ENCODE measurements around the gene PEDS1. TPM values are rescaled to one million over a fixed set of nuclear protein-coding genes. Genes with fewer than 3 reads are reported as not detected.

PEDS1 gene
- total and polyA plus RNA-seq, 2 of the 13 experiments (the other 11 are each of a cell fraction or from before 2014, with no cell fraction given), result 30.5 to 93.9 TPM

DNA sequence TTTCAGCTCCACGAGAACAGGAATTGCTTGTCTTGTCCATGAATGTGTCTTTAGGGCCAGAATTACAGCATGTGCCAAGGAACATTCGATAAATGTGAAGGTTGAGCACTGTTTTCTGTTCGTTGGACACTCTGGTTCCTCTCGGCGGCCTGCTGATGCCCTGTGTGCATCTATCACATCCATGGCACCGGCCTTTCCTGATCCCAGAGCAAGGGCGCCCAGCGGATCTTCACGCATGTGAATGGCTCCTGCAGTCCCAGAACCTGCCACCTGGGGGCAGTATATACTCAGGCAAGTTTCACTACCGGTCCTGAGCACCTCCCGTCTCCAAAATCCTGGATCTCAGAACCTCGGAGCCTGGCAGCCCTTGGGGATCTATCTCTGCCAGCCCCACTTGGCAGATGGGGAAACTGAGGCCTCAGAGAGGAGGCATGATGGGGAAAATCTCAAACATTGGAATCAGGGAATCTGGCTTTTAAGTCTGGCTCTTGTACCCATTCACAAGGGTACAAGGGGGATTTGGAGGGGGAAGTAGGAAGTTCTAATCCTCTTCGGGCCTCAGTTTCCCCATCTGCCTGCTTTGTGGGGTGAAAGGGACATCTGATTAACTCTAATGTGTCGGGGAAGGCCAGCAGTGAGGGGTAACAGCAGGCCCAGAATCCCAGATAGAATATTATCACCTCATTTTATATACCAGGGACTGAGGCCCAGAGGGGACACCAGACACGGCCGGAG, 32.8 kb upstream of the PEDS1 start (continued):
- TF ChIP-seq CERS6 (CRISPR knock-in tag; IDR thresholded peaks at IDR 0.05) (peak; percentile 70; the same call in 1 of the 2 replicates), ZNF556 (CRISPR knock-in tag; IDR thresholded peaks at IDR 0.05; ENCODE audit: borderline replicate concordance) (no peak), ZNF660 (CRISPR knock-in tag; IDR thresholded peaks at IDR 0.05; ENCODE audit: borderline replicate concordance, low read depth) (no peak), PHF5A (CRISPR knock-in tag; IDR thresholded peaks at IDR 0.05; ENCODE audit: low read depth, unreplicated experiment) (no peak), ZNF576 (CRISPR knock-in tag; IDR thresholded peaks at IDR 0.05) (no peak), ZNF678 (CRISPR knock-in tag; IDR thresholded peaks at IDR 0.05) (no peak), HNRNPK (IDR thresholded peaks at IDR 0.05; ENCODE audit: low read depth, low read length, poor library complexity, severe bottlenecking) (no peak), CREB3 (CRISPR knock-in tag; IDR thresholded peaks at IDR 0.05) (0 out of 2 replicates have a peak, but pooled peaks have one; percentile 58), ZFAT (CRISPR knock-in tag; conservative IDR thresholded peaks at IDR 0.05) (no peak), GLMP (CRISPR knock-in tag; IDR thresholded peaks at IDR 0.05; ENCODE audit: borderline replicate concordance) (no peak), KLF11 (CRISPR knock-in tag; IDR thresholded peaks at IDR 0.05) (0 out of 2 replicates have a peak, but pooled peaks have one; percentile 32), TFDP1 (CRISPR knock-in tag; IDR thresholded peaks at IDR 0.05; ENCODE audit: borderline replicate concordance) (peak; percentile 41; the same call in 1 of the 2 replicates), CENPT (CRISPR knock-in tag; IDR thresholded peaks at IDR 0.05; ENCODE audit: low read depth) (no peak), SP5 (CRISPR knock-in tag; IDR thresholded peaks at IDR 0.05; ENCODE audit: borderline replicate concordance, low read depth) (no peak; the same call in 1 of the 2 replicates), KDM3A (CRISPR knock-in tag; IDR thresholded peaks at IDR 0.05; ENCODE audit: low read depth) (peak; percentile 92), ZNF878 (CRISPR knock-in tag; IDR thresholded peaks at IDR 0.05) (no peak), NPAS2 (CRISPR knock-in tag; IDR thresholded peaks at IDR 0.05; ENCODE audit: borderline replicate concordance) (no peak), ZNF768 (CRISPR knock-in tag; IDR thresholded peaks at IDR 0.05) (no peak), HOXD1 (CRISPR knock-in tag; IDR thresholded peaks at IDR 0.05) (no peak), ZNF562 (CRISPR knock-in tag; IDR thresholded peaks at IDR 0.05; ENCODE audit: borderline replicate concordance) (no peak)
- TF ChIP-seq, protein P1, sequence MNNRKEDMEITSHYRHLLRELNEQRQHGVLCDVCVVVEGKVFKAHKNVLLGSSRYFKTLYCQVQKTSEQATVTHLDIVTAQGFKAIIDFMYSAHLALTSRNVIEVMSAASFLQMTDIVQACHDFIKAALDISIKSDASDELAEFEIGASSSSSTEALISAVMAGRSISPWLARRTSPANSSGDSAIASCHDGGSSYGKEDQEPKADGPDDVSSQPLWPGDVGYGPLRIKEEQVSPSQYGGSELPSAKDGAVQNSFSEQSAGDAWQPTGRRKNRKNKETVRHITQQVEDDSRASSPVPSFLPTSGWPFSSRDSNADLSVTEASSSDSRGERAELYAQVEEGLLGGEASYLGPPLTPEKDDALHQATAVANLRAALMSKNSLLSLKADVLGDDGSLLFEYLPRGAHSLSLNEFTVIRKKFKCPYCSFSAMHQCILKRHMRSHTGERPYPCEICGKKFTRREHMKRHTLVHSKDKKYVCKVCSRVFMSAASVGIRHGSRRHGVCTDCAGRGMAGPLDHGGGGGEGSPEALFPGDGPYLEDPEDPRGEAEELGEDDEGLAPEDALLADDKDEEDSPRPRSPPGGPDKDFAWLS (CRISPR knock-in tag; IDR thresholded peaks at IDR 0.05; ENCODE audit: borderline replicate concordance), result no peak
- TF ChIP-seq, protein P2, sequence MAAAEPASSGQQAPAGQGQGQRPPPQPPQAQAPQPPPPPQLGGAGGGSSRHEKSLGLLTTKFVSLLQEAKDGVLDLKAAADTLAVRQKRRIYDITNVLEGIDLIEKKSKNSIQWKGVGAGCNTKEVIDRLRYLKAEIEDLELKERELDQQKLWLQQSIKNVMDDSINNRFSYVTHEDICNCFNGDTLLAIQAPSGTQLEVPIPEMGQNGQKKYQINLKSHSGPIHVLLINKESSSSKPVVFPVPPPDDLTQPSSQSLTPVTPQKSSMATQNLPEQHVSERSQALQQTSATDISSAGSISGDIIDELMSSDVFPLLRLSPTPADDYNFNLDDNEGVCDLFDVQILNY (CRISPR knock-in tag; conservative IDR thresholded peaks at IDR 0.05), result peak; percentile 38; the same call in 1 of the 2 replicates

All from HepG2 (cell line).